HG03432 (cell line): ENCODE measurements around the gene CYP4A22.
"Not testable (repeated sequence)": the region's sequence is repeated elsewhere in the genome, so short reads cannot be mapped to it uniquely, and the experiment has no call there.

Source experiments
- ATAC-seq: cut with Tn5 transposase; IDR thresholded peaks from one replicate; pipeline ENCODE4 v1.9.1; 2021; ENCODE audit warnings: mild to moderate bottlenecking, moderate library complexity; ENCODE audit not compliant: unreplicated experiment

The CYP4A22 gene

GRCh38 chr1:47137198-47137597 lies at the start of gene CYP4A22:
CYP4A22 (plus strand) TSS chr1:47137441; CDS start chr1:47137486, 45 bp downstream.
- no peak for ATAC-seq

- not testable (repeated sequence) for ATAC-seq
These were observed 47.9 kb upstream of the CYP4A22 start for GRCh38 chr1:47089356-47089755.

DNA sequence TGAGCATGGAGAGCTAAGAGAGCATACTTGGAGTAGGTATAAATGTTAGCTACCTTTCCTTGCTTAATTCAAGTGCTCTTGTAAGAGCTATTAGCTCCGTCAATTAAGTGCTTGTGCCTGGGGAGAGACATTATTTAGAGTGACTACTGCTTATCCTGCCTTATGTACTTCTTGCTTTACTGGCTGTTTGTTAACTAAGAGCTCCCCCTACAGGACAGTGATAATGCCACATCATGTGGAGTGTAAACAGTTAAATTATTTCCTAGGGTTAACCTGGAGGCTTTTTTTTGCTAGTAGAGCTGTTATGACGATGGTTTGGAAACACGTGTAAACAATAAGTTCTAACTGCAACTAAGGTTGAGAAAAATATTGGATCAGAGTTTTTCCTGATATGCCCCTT lies 45.8 kb upstream of the CYP4A22 start:
- not testable (repeated sequence) for ATAC-seq

DNA sequence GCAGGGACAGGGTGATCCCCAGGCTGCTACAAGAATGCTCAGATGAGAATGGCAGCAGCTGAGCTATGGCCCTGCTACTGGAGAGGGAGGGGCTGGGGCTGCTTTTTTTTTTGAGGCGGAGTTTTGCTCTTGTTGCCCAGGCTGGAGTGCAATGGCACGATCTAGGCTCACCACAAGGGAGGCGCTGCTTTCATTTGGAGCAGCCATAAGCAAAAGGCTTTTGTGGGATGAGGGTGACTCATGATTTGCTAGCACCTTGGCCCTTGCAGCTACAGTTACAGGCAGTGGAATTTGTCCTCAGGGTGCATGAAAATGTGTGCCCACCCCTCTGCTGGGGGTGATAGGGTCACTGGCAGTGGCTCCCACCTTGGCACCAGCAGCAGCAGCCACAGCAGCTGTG lies 32.4 kb upstream of the CYP4A22 start:
- ATAC-seq, result no peak

DNA sequence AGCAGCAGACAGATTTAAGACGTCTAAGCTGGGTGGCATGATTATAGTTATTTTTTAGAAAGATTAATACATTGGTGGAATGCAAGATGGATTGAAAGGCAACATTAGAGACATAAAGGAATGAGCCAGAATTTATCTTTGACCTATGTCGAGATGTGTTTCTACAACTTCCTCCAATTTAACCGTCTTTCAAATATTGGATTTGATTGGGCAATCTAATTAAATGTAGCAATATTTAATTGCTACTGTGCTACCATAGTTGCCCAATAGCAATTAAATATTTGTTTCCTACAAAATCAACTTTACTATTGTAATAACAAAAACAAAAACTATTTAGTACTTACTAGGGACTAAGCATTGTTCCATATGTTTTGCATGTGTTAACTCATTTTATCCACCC lies 30.4 kb upstream of the CYP4A22 start:
- no peak for ATAC-seq

DNA sequence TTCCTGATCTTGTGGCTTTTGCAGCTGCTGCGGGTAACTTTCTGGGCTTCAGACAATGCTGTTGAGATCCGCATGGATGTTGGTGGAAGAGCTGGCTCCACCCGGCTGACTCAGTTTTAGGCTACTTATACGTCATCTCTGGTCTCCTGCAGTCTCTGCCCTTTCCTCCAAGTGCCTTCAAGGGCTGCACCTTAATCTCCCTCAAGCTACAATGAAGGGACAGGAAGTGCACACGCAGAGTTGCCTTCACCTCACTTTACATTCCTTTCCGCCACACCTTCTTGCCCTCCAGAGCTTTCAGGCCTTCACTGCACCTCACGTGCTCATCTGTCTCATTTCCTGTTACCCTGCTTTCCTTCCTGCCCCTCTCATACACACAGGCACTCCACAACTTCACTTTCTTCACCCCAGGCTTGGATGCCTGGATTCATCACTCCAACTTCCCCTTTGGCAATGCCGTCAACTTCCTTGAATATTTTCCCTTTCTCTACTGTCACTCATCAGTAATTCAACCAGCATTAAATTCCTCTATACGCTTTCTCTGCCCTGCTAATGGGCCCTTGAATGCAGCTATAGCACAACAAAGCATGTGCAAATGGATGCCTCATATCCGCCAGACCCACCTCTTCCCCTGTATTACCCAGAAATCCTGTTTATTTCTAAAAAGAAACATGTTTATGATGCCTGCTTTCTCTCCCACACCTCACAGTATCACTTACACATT lies 29.2 kb upstream of the CYP4A22 start:
- not testable (repeated sequence) for ATAC-seq

GRCh38 chr1:47109482-47109881 lies 27.8 kb upstream of the CYP4A22 start:
- not testable (repeated sequence) for ATAC-seq

DNA sequence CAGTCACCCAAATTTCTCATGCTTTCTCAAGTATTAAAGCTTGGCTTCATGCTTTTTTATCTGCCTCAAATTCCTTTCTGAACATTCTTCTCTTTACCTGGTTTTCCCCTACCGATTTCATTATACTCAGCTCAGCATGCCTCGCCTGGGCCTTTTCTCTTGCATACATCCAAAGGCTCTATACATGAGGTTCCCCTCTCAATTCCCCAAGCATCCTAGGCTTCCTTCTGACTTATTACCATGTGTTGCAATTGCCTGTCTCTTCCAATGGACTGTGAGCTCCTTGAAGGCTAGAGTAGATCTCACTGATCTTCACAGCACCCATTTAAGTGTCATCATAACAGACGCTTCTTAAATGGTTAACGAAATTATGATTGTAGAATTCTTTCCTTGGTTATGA lies 24.1 kb upstream of the CYP4A22 start:
- ATAC-seq, result no peak

DNA sequence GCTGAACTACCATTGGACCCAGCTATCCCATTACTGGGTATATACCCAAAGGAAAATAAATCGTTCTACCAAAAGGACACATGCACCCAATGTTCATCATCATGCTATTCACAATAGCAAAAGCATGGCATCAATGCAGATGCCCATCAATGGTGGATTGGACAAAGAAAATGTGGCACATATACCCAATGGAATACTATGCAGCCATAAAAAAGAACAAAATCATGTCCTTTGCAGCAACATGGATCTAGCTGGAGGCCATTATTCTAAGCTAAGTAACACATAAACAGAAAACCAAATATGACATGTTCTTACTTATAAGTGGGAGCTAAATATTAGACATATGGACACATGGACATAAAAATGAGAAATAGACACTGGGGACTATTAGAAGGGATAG lies 16.2 kb upstream of the CYP4A22 start:
- not testable (repeated sequence) for ATAC-seq

- not testable (repeated sequence) for ATAC-seq
These were observed 12.4 kb upstream of the CYP4A22 start for GRCh38 chr1:47124834-47125233.

DNA sequence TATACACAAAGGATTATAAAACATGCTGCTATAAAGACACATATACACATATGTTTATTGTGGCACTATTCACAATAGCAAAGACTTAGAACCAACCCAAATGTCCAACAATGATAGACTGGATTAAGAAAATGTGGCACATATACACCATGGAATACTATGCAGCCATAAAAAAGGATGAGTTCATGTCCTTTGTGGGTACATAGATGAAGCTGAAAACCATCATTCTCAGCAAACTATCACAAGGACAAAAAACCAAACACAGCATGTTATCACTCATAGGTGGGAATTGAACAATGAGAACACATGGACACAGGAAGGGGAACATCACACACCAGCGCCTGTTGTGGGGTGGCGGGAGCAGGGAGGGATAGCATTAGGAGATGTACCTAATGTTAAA lies 10.2 kb upstream of the CYP4A22 start:
- not testable (repeated sequence) for ATAC-seq

- no peak for ATAC-seq
These were observed 9.0 kb upstream of the CYP4A22 start for GRCh38 chr1:47128221-47128620.

GRCh38 chr1:47128854-47129253 lies 8.4 kb upstream of the CYP4A22 start:
- not testable (repeated sequence) for ATAC-seq

DNA sequence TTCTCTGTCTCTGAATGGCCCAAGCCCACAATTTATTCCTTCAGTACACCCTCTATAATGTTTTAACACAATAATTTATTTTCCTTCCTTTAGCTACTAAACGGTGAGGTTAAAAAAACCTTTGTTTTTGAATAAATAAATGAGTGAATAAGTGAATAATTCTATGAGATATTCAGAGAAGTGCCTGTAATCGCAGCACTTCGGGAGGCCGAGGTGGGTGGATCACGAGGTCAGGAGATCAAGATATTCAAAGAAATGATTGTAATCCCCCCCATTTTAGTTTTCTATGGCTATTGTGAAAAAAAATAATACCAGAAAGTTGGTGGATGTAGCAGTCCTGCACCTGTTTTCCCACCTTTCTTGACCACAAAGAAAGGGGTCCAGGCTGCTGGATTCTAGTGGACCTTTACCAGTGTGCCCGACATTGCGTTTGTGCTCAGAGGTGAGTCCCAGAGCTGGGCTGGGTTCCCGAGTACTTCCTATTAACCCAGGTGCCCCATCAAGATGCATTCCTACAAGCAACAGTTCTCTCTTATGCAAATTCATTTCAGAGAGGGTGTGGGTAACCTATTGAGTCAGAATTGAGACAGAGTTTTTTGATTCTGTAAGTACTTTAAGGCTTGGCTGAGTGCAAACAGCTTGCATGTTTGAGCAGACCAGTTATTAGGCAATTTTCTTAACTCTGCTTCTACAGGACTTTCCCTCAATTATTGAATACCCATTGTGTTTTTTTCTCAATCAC lies 7.6 kb upstream of the CYP4A22 start:
- not testable (repeated sequence) for ATAC-seq

DNA sequence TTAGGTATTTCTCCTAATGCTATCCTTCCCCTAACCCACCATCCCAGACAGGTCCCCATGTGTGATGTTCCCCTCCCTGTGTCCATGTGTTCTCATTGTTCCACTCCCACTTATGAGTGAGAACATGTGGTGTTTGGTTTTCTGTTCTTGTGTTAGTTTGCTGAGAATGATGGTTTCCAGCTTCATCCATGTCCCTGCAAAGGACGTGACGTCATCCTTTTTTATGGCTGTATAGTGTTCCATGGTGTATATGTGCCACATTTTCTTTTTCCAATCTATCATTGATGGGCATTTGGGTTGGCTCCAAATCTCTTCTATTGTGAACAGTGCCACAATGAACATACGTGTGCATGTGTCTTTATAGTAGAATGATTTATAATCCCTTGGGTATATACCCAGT lies 4.6 kb upstream of the CYP4A22 start:
- not testable (repeated sequence) for ATAC-seq

DNA sequence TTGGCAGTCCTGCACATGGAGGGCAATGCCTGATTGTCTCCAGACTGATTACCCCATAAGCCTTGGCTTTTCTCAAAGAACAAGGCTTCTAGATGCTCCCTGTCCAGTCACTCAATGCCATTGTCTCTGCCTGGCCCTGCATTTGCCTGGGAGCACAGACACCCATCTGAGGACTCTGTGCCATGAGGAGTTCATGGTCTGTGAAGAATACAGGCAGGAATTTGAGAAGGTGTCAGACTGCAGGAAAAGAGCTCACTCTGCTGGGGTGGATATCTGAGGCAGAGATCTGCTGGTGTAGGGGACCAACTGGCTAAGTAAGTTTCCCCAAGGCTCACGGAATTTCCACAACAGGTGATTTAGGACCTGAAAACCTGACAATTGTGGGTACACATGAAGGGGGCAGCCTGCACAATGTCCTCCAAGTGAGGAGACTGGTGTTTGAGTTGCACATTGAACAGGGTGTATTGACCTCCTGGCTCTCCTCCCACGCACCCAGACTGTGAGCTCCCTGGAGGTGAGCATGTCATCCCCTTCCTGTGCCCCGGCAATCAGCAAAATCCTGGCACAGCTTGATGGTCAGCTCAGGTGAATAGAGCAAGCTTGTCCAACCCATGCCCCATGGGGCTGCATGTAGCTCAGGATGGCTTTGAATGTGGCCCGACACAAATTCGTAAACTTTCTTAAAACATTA lies 829 bp downstream of the CYP4A22 start:
- ATAC-seq, result no peak

DNA sequence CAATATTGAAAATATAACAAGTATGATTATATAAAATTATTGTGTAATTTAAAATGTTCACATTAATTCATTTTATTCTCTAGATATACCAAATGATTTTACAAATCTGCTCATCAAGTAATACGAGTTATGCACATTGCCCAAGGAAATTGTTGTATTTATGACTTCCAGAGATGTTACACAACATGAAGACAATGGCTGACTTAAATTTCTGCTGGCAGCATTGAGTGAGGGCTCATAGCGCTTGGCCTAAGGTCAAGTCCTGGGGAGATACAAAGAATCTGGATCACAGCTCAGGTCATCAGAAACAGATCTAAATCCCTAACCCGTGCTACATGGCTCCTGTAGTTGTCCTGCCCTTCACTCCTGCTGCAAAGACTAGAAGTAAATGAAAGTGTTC lies 3.1 kb downstream of the CYP4A22 start:
- ATAC-seq, result not testable (repeated sequence)

- ATAC-seq, result not testable (repeated sequence)
These were observed 6.4 kb downstream of the CYP4A22 start for GRCh38 chr1:47143654-47144053.

GRCh38 chr1:47146495-47146894 lies 9.3 kb downstream of the CYP4A22 start:
- ATAC-seq, result not testable (repeated sequence)

- no peak for ATAC-seq
These were observed 10.0 kb downstream of the CYP4A22 start for GRCh38 chr1:47147047-47147785.

DNA sequence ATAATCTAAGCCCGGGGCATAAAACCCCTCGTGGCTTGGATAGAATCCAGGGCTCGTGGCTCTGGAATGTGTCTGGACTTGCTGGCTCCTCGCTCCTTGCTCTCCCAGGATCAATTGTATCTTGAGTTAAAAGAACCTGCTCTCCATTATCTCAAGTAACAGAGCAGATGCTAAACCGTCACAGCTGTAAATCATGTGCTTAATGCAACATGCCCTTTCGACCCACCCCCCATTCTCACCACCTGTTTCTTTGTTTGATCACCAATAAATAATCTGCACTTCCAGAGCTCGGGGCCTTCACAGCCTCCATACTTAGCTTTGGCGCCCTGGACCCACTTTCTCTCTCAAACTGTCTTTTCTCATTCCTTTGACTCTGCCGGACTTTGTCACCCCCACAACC lies 11.9 kb downstream of the CYP4A22 start:
- ATAC-seq, result not testable (repeated sequence)
